NB4 (cell line): ENCODE results near the gene RASL10B.

ENCODE experiments used
- DNase-seq: peaks from one replicate; pipeline ENCODE4 v3.0.0; 2010; ENCODE audit warnings: low read depth
- H3K4me3 ChIP-seq: one replicate; pipeline ENCODE4 v1.5.1; 2011; ENCODE audit warnings: mild to moderate bottlenecking, low read depth, low read length, moderate library complexity
- MAX ChIP-seq: IDR thresholded peaks from 2 replicates; pipeline ENCODE4 v1.6.1; 2011; ENCODE audit warnings: low read depth, low read length
- MYC ChIP-seq: IDR thresholded peaks from 2 replicates; pipeline ENCODE4 v1.6.1; 2011; ENCODE audit warnings: low read depth, low read length
- POLR2A ChIP-seq: IDR thresholded peaks from 2 replicates; pipeline ENCODE4 v1.6.1; 2011; ENCODE audit warnings: mild to moderate bottlenecking; ENCODE audit not compliant: insufficient read length; ENCODE audit errors: extremely low read depth
- TF ChIP-seq, protein P1 (sequence below): IDR thresholded peaks from one replicate; pipeline ENCODE4 v1.5.1; 2012; ENCODE audit warnings: low read depth, low read length

The RASL10B gene

DNA sequence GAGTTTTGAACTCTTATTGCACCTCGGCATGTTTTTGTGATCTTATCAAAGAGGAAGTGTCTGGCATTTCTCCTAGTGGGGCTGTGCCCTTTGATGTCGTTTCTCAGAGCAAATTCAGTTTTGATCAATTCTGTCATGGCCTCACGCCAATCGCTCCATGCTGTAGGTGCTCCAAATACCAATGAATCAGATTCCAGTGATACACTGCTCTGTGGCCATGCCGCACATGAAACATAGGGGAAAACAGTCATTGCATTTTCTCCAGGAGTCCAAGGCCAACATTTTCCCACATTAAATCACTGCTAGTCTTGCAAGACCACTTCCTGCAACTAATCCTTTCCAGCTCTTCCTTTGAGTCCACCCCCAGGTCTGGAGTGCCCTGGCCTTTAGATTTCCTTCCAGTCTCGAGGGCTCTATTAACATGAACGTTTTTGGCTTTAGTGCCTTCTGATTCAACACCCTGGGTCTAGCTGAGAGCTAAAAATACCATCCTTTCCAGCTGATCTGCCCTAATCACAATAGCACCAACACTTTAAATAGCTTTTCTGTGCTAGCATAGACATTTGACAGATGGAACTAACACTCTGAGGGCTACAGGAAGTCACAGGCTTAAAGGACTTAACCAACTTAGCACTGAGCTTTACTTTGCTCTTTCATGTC lies 18.2 kb upstream of the RASL10B start:
- DNase-seq = no peak
- H3K4me3 ChIP-seq = no peak overlapping the region
- TF ChIP-seq, protein P1, sequence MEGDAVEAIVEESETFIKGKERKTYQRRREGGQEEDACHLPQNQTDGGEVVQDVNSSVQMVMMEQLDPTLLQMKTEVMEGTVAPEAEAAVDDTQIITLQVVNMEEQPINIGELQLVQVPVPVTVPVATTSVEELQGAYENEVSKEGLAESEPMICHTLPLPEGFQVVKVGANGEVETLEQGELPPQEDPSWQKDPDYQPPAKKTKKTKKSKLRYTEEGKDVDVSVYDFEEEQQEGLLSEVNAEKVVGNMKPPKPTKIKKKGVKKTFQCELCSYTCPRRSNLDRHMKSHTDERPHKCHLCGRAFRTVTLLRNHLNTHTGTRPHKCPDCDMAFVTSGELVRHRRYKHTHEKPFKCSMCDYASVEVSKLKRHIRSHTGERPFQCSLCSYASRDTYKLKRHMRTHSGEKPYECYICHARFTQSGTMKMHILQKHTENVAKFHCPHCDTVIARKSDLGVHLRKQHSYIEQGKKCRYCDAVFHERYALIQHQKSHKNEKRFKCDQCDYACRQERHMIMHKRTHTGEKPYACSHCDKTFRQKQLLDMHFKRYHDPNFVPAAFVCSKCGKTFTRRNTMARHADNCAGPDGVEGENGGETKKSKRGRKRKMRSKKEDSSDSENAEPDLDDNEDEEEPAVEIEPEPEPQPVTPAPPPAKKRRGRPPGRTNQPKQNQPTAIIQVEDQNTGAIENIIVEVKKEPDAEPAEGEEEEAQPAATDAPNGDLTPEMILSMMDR = no peak
- no peak for TF ChIP-seq MAX
- TF ChIP-seq MYC = no peak
- no peak for TF ChIP-seq POLR2A

- no peak for TF ChIP-seq POLR2A
- TF ChIP-seq MAX = no peak
- TF ChIP-seq, protein P1 = no peak
- TF ChIP-seq MYC = no peak
- no peak for DNase-seq
- H3K4me3 ChIP-seq = no peak overlapping the region
Measured at GRCh38 chr17:35714988-35715387, 16.5 kb upstream of the RASL10B start.

GRCh38 chr17:35715416-35715815 lies 16.0 kb upstream of the RASL10B start:
- H3K4me3 ChIP-seq = no peak overlapping the region
- DNase-seq = no peak
- TF ChIP-seq, protein P1 = no peak
- no peak for TF ChIP-seq MAX
- TF ChIP-seq MYC = no peak
- no peak for TF ChIP-seq POLR2A

- H3K4me3 ChIP-seq = no peak overlapping the region
- no peak for TF ChIP-seq MAX
- TF ChIP-seq, protein P1 = no peak
- no peak for TF ChIP-seq POLR2A
- no peak for TF ChIP-seq MYC
- no peak for DNase-seq
Measured at GRCh38 chr17:35716173-35716572, 15.3 kb upstream of the RASL10B start.

DNA sequence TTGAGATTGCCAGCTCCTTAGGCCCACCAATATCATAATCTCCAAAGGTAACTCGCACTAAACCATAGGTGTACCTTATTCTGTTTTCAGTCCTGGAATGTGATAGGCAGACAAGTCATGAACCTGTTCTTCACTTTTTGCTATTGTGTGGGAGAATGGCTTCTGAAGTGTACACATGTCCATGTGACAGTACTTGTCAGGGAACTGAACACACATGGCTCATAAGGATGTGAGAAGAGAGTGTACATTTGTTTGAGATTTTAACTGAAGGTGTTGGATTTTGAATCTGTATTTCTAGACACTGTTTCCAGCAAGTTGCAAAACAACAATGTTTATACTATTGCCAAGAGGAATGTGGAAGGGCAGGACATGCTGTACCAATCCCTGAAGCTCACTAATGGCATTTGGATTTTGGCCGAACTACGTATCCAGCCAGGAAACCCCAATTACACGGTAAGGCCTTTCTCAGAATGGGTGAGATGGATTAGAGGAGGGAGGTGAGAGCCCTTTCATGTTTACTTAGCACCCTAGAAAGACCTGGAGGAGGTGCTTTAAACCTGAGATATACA lies 14.5 kb upstream of the RASL10B start:
- no peak overlapping the region for H3K4me3 ChIP-seq
- DNase-seq = no peak
- TF ChIP-seq MYC = no peak
- TF ChIP-seq MAX = no peak

DNA sequence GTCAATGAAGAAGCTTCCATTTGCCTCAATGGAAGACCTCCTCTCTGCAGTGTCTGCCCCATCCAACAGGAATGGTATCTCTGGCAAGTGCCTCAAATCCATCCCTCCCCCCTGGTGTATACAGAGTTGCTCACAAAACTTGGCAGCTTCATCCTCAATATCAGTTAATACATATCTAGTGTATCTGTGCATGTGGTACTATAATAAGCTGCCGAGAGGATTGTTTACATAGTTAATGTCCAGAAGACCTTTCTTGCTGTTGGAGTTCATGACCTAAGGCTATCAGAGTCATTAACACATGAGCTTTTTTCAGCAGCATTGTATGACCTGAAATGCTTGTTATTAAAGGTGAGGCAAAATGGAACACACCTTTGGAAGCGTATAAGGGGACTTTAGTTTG lies 14.0 kb upstream of the RASL10B start:
- H3K4me3 ChIP-seq = no peak overlapping the region
- no peak for DNase-seq
- TF ChIP-seq MAX (no peak), POLR2A (no peak), MYC (no peak)
- TF ChIP-seq, protein P1 = no peak
